T-helper 2 cell (primary cell): ENCODE results near the gene C10orf62.
"Not testable (repeated sequence)": the region's sequence is repeated elsewhere in the genome, so short reads cannot be mapped to it uniquely, and the experiment has no call there.

ENCODE experiments used
- DNase-seq, 5 experiments: peaks; one replicate each; pipeline versions ENCODE4 v3.0.0 to v3.0.0-alpha.2; 2012 to 2022

Gene C10orf62

GRCh38 chr10:97566336-97566996, 23.1 kb upstream of the C10orf62 start:
- peak in 1 of 5 experiments; percentile 34 for DNase-seq

- DNase-seq, result no peak
Measured at GRCh38 chr10:97567891-97568290, 21.6 kb upstream of the C10orf62 start.

- DNase-seq, result no peak
Measured at GRCh38 chr10:97570146-97570788, 19.3 kb upstream of the C10orf62 start.

- DNase-seq, result no peak
Measured at GRCh38 chr10:97570789-97571471, 18.6 kb upstream of the C10orf62 start.

- no peak for DNase-seq
Measured at GRCh38 chr10:97571622-97572021, 17.9 kb upstream of the C10orf62 start.

- peak in 4 of 5 experiments; percentile 7 to 67 (median 18) for DNase-seq
Measured at GRCh38 chr10:97572214-97572989, 17.1 kb upstream of the C10orf62 start, which contains the start of gene ANKRD2. Gene ANKRD2, plus strand, starts transcription at chr10:97572779. Its CDS starts 10 bp downstream, at chr10:97572789.

GRCh38 chr10:97573021-97573420, 16.5 kb upstream of the C10orf62 start:
- no peak for DNase-seq

- no peak for DNase-seq
Measured at GRCh38 chr10:97573672-97574071, 15.8 kb upstream of the C10orf62 start.

- DNase-seq, result no peak
Measured at GRCh38 chr10:97574374-97575126, 15.0 kb upstream of the C10orf62 start.

- DNase-seq, result no peak
Measured at GRCh38 chr10:97575127-97575668, 14.3 kb upstream of the C10orf62 start.

- not testable (repeated sequence) for DNase-seq
Measured at GRCh38 chr10:97576487-97576886, 13.0 kb upstream of the C10orf62 start.

GRCh38 chr10:97577701-97578100, 11.8 kb upstream of the C10orf62 start:
- DNase-seq, result no peak

GRCh38 chr10:97578171-97578844, 11.2 kb upstream of the C10orf62 start:
- DNase-seq, result no peak

- no peak for DNase-seq
Measured at GRCh38 chr10:97580421-97581367, 8.8 kb upstream of the C10orf62 start.

- no peak for DNase-seq
Measured at GRCh38 chr10:97582169-97582568, 7.4 kb upstream of the C10orf62 start.

GRCh38 chr10:97583476-97583875, 6.0 kb upstream of the C10orf62 start:
- DNase-seq, result no peak

GRCh38 chr10:97584060-97584797, 5.3 kb upstream of the C10orf62 start, which contains the start of gene HOGA1:
Gene HOGA1, plus strand, starts transcription at chr10:97584389. Its CDS starts 315 bp downstream, at chr10:97584704.
- no peak for DNase-seq

GRCh38 chr10:97584798-97585438, 4.6 kb upstream of the C10orf62 start:
- no peak for DNase-seq

GRCh38 chr10:97585439-97585811, 4.1 kb upstream of the C10orf62 start:
- DNase-seq, result no peak
